Nucleus accumbens (tissue), 56 donors: Measurements from ENCODE around the gene TMOD1.
A peak's percentile ranks its signal among the peaks of the same experiment; 100 is the strongest.
"Not testable (repeated sequence)": the region's sequence is repeated elsewhere in the genome, so short reads cannot be mapped to it uniquely, and the experiment has no call there.

Experiments used
- DNase-seq, 56 donors: peaks; one replicate each; lab custom pipeline; 2025; lab: John Stamatoyannopoulos, UW

TMOD1 gene

GRCh38 chr9:97562542-97562941 is 61.1 kb downstream of the TMOD1 start:
- no peak for DNase-seq

- peak in 3 of 56 donors; percentile 40 to 55 (median 44) for DNase-seq
Measured at GRCh38 chr9:97563458-97564135, 62.1 kb downstream of the TMOD1 start.

DNA sequence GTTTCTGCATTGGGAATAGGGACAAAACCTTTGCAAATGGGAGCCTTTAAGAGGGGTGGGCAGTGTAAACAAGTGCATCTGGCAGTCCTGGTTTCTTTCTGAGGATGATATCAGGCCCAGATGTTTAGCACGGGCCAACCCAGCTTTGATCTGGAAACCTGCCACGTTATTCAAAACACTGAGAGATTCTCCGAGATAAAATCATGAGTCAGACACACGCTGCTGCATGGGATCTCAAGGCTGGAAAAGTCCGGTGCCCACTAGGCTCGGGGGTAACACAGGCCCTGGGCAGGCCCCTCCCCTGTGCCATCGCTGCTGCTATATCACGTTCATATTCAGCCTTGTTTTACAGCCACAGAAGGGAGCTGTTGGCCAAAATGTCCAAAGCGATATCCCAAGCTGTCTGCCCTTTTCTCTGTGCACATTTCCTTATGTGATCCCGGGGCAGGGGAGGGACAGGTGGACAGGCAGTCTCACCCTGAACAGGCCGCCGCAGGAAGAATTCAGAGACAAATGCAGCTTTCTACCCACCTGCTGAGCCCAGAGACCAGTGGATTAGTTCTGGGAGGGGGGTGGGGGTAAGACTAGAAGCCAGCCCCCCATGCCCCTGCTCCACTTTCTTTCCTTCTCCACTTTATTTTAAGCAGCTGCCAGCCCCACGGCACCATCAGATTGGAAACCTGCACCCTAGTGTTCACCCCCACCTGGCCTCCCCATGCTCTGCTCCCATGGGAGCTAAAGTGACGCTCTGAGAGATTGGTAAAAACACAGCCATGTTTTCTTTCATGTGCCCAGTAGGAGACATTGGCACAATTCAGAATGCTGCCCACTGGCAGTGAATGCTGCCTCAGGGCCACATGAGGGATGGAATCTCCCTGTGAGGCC is 63.1 kb downstream of the TMOD1 start:
- peak in 21 of 56 donors; percentile 18 to 82 (median 33) for DNase-seq

- no peak for DNase-seq
Measured at GRCh38 chr9:97565262-97565661, 63.8 kb downstream of the TMOD1 start.

- no peak for DNase-seq
Measured at GRCh38 chr9:97567182-97567893, 65.9 kb downstream of the TMOD1 start.

GRCh38 chr9:97567894-97568202 is 66.4 kb downstream of the TMOD1 start:
- no peak for DNase-seq

DNA sequence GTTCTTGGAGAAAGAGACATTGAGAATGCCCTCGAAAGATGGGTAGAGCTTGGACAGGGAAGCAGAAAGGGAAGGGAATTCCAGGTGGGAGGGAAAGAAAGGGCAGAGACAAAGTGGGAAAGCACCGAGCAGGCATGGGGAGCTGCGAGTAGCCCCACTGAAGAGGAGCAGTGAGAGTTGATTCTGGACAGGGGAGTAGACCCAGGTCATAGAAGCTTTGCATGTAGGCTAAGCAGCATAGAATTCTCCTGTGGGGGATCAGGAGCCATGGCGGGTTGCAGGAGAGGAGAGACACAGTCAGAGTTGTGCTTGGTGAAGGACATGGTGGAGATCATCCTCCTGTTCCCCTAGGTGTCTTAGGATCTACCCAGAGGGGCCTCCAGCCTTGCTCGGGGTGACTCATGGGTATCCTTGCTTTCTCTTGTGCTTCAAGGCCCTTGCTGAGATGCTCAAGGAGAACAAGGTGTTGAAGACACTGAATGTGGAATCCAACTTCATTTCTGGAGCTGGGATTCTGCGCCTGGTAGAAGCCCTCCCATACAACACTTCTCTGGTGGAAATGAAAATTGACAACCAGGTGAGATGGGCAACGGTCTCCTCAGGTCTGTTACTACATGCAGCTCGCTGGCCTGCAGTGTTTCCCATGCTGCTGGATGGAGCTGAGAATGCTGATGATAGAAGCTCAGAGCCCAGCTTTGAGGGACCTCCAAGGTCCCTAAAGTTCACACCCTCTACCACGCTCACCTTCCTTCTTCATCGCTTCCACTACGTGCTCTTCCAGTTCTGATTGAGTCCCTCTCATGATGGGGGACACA is 67.2 kb downstream of the TMOD1 start:
- no peak for DNase-seq

DNA sequence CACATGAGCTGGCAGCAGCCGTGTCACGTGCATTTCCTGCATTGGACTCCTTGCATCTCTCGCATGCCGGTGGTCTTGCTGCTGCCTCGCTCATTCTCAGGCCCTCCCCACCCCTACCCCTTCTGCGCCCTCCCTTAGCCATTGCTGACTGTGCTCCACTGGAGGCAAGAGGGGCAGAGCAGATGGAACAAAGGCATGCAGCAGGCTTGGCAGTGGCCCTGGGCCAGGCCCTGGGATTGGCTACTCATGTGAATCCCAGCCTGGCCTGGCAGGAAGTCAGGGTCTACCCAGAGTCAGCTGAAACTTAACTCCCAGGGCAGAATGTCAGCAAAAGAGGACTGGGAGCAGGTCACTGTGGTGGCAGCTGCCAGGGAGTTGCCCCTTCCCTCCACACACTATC is 69.4 kb downstream of the TMOD1 start:
- DNase-seq: peak in 43 of 56 donors; percentile 19 to 87 (median 52)

DNA sequence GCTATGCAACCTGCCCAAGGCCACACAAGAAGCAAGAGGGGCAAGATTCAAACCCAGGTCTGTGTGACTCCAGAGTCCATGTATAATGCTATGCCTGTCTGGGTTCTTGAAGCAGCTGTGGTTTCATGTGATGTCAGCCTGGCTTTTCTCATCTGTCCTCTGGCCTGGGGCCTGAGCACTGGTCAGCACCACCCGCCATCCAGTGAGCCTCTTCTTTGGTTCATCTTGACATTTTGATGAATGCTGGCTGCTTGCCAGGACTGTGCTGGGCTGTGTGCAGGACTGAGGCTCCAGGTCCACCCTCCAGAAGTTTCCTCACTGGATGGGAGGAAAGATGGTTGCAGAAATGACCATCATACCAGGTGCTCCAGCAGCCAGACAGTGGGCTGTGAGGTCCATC is 70.2 kb downstream of the TMOD1 start:
- peak in 16 of 56 donors; percentile 18 to 71 (median 32) for DNase-seq

DNA sequence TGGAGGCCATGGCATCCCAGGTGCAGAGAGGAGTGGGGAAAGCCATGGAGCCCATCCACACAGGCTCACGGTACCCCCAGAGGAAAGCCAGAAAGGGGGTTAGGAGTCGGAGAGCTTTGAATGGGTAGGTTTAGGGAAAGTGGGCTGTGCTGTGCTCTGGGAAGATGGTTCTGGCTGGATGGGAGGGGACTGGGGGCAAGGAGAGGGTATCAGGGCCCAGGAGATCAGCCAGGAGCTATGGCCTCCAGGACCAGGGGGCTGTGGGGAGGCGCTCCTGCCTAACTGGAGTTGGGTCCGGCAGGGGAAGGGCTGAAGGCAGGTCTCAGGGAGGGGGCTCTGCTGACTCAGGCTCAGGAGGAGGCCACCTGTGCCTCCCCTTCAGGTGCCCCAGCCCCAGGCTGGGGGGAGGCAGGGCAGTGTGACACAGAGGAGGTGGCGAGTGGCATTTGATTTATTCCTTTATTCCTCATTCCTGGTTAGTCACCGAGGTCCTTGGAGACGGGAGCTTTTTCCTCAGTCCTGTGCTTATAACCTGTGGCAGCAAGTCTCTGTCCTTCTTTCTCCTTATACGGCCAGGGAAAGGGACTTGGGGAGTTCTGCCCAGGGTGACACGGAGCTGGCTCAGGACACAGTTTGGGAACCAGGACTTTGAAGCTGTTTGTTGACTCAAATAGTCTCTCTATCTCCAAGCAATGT is 70.9 kb downstream of the TMOD1 start:
- no peak for DNase-seq

DNA sequence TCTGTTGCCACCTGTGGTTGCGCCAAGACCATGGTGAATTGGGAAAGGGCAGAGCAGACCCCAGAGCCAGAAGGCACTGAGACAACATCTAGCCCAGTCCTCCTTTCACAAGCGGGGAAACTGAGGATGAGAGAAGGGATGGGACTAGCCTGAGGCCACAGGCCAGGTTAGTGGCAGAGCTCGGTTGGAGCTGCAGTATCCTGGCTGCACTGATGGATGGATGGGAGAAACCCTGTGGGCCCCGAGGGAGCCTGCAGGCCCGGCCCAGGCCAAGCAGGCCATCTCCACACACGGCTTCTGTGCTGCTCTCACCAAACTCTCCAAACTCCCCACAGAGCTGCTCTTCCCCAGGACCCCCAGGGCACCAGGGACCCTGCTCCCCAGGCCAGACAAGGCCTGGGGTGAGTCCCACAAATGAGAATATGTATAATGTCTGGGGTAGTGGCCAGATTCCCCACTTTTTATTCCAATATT is 71.5 kb downstream of the TMOD1 start:
- no peak for DNase-seq

DNA sequence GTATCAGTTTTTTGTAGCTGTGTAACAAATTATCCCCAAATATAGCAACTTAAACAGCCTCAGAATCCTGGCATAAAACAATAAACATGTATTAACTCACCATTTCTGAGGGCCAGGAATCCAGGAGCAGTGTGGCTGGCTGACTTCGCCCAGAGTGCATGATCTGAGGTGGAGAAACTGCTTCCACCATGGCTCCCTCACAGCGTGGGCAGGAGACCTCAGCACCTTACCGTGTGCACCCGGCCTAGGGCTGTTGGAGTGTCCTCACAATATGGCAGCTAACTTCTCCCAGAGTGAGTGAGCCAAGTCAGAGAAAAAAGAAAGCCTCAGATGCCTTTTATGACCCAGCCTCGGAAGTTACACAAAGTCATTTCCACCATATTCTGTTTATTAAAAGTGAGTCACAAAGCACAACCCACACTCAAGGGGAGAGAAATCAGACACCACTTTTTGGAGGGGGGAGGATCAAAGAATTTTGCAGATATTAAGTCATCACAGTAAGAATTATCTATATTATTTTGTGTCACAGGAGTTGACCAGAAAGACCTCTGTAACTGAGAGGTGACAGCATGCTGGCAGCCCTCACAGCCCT is 72.1 kb downstream of the TMOD1 start:
- no peak for DNase-seq

DNA sequence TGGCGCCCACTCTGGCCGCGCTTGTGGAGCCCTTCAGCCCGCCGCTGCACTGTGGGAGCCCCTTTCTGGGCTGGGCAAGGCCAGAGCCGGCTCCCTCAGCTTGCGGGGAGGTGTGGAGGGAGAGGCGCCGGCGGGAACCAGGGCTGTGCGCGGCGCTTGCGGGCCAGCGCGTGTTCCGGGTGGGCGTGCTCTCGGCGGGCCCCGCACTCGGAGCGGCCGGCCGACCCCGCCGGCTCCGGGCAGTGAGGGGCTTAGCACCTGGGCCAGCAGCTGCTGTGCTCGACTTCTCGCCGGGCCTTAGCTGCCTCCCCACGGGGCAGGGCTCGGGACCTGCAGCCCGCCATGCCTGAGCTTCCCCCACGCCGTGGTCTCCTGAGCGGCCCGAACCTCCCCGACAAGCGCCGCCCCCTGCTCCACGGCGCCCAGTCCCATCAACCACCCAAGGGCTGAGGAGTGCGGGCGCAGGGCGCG is 72.7 kb downstream of the TMOD1 start:
- DNase-seq: not testable (repeated sequence)

DNA sequence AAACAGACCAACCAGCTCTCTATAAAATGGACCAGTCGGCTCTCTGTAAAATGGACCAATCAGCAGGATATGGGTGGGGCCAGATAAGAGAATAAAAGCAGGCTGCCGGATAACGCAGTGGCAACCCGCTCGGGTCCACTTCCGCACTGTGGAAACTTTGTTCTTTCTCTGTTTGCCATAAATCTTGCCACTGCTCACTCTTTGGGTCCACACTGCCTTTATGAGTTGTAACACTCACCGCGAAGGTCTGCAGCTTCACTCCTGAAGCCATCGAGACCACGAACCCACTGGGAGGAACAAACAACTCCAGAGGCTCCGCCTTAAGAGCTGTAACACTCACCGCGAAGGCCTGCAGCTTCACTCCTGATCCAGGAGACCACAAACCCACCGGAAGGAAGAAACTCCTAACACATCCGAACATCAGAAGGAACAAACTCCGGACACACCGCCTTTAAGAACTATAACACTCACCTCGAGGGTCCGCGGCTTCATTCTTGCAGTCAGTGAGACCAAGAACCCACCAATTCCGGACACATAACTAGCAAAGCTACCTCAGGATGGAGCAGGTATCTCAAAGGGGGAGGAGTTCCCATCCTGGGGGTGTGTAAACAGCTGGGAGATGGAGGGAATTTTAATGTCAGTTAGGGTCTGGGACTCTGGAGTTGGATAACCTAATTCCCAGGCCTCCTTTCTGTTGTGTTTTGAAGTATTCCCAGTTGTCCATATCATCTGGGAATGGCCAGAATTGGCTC is 73.6 kb downstream of the TMOD1 start:
- DNase-seq: not testable (repeated sequence)

DNA sequence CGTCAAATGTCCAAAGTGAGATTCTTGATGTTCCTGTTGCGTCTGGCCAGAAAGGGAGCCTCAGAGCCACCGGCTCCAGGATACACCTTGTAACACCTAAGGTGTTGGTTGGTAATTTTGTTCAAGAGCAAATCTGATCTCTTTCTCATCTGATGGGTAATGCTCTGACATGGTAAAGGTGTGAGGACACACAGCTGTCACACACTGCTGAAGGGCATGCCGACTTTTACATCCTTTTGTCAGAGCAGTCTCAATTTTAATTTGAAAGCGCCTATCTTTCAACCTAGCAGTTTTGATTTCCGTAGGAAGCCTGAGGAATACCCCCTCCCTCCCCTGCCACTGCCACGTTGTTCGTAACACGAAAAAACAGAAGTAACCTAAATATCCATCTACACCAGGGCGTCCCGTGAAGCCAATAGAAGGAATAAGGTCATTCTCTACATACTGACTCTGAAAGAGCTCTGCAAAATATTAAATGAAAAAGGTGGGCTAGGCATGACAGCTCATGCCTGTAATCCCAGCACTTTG is 74.3 kb downstream of the TMOD1 start:
- DNase-seq: no peak

DNA sequence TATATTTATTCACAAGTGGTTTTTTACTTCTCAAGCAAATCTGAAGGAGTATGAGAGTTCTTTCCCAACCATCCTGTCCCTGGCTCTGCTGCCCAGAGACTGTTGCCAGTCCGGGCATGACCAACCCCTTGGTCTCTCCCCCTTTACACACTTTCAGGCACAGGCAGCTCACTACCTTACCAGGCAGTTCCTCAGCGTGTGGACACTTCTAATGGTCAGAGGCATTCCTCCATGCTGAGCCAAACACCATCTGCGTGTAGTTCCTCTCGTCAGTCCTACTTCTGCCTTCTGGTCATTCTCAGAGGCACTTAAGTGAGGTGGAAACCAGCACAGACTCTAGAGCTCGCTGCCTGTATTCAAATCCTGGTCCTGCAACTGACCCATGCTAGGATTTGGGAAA is 75.6 kb downstream of the TMOD1 start:
- DNase-seq: no peak

- no peak for DNase-seq
Measured at GRCh38 chr9:97578846-97579245, 77.4 kb downstream of the TMOD1 start.

GRCh38 chr9:97579914-97580313 is 78.4 kb downstream of the TMOD1 start:
- DNase-seq: no peak
